GM12878 (cell line): ENCODE results near the gene HOXD10. TPM values are rescaled to one million over a fixed set of nuclear protein-coding genes. Genes with fewer than 3 reads are reported as not detected.

Source experiments
- ATAC-seq: fragments of 200-7000 bp; cut with Tn5 transposase; 3 replicates; pipeline ENCODE4 v1.9.1; 2020; ENCODE audit warnings: mild to moderate bottlenecking, moderate library complexity
- BruUV-seq: library from RNA; stranded (reverse); fragments of 400-500 nt; replicated peaks from 2 replicates; lab custom pipeline; 2021; lab: Mats Ljungman, UMichigan
- CTCF ChIA-PET: fragments of 300-600 bp; sonication (Branson Sonifier 250); formaldehyde crosslinking; extraction: SDS; loops from one replicate; lab custom pipeline; 2021; ENCODE audit warnings: inconsistent platforms; lab: Yijun Ruan, JAX
- POLR2A ChIA-PET: fragments of 350-600 bp; formaldehyde crosslinking; extraction: SDS; loops from one replicate; lab custom pipeline; 2021; ENCODE audit warnings: inconsistent platforms; lab: Charles Lee
- RAD21 ChIA-PET: fragments of 300-600 bp; sonication (Branson Sonifier 250); formaldehyde crosslinking; loops from one replicate; lab custom pipeline; 2023; ENCODE audit warnings: antibody characterized with exemption; ENCODE audit not compliant: unreplicated experiment; lab: Charles Lee
- SMC1A ChIA-PET: fragments of 300-600 bp; sonication (Branson Sonifier 250); formaldehyde crosslinking; loops from one replicate; lab custom pipeline; 2023; ENCODE audit not compliant: unreplicated experiment, uncharacterized antibody; lab: Charles Lee
- DNase-seq: peaks from one replicate; pipeline ENCODE4 v3.0.0-alpha.2; 2011; ENCODE audit warnings: low read depth, low spot score
- FAIRE-seq: peaks from 3 replicates; lab custom pipeline; 2011; peaks lifted over from hg19 to GRCh38; lab: Jason Lieb, UNC
- H2AFZ ChIP-seq: 2 replicates; pipeline ENCODE4 v1.6.0; 2011; ENCODE audit warnings: low read depth, low read length, control low read depth; ENCODE audit not compliant: control insufficient read depth
- H3K27ac ChIP-seq: 2 replicates; pipeline ENCODE4 v1.5.1; 2011; ENCODE audit warnings: control low read depth; ENCODE audit not compliant: control insufficient read depth, insufficient read depth
- H3K27me3 ChIP-seq, 2 experiments: replicated peaks in 1 of 2; 2 replicates each; pipeline versions ENCODE4 v1.6.0 to v1.6.1; 2011; ENCODE audit warnings: low read length in 1 of 2; ENCODE audit not compliant: control insufficient read depth in 2 of 2, insufficient read depth in 2 of 2
- H3K36me3 ChIP-seq, 2 experiments: 2 replicates each; pipeline ENCODE4 v1.5.1; 2011; ENCODE audit warnings: low read length in 1 of 2; ENCODE audit not compliant: control insufficient read depth in 2 of 2, insufficient read depth in 2 of 2
- H3K4me1 ChIP-seq: 2 replicates; pipeline ENCODE4 v1.6.1; 2011; ENCODE audit warnings: mild to moderate bottlenecking, low read length, moderate library complexity, mixed read lengths; ENCODE audit not compliant: control insufficient read depth, insufficient read depth
- H3K4me2 ChIP-seq: 2 replicates; pipeline ENCODE4 v1.6.0; 2011; ENCODE audit warnings: control low read depth; ENCODE audit not compliant: control insufficient read depth, insufficient read depth
- H3K4me3 ChIP-seq: fragments of 200-600 bp; sonication (generic); 2 replicates; pipeline ENCODE4 v1.5.1; 2016
- H3K79me2 ChIP-seq: 2 replicates; pipeline ENCODE4 v1.6.0; 2011; ENCODE audit warnings: low read length; ENCODE audit not compliant: control insufficient read depth, insufficient read depth
- H3K9ac ChIP-seq: 2 replicates; pipeline ENCODE4 v1.8.0; 2011; ENCODE audit warnings: low read length, control low read depth, mixed read lengths; ENCODE audit not compliant: control insufficient read depth, insufficient read depth
- H3K9me3 ChIP-seq: replicated peaks from 3 replicates; pipeline ENCODE4 v1.5.1; 2011; ENCODE audit warnings: mild to moderate bottlenecking, low read length; ENCODE audit not compliant: control insufficient read depth, insufficient read depth
- H4K20me1 ChIP-seq: 2 replicates; pipeline ENCODE4 v1.6.0; 2011; ENCODE audit not compliant: control insufficient read depth, insufficient read depth
- CBX3 ChIP-seq: fragments of 200-600 bp; sonication (generic); IDR thresholded peaks from 2 replicates; pipeline ENCODE4 v1.6.1; 2016; ENCODE audit warnings: low read depth, borderline replicate concordance
- CHD4 ChIP-seq: fragments of 200-600 bp; sonication (generic); IDR thresholded peaks from 2 replicates; pipeline ENCODE4 v1.6.1; 2016; ENCODE audit warnings: mild to moderate bottlenecking
- KLF5 ChIP-seq: fragments of 450-650 bp; IDR thresholded peaks from 2 replicates; pipeline ENCODE4 v1.6.1; 2014; ENCODE audit warnings: mild to moderate bottlenecking; ENCODE audit not compliant: partially characterized antibody
- MTA2 ChIP-seq: fragments of 450-650 bp; IDR thresholded peaks from 2 replicates; pipeline ENCODE4 v1.6.1; 2016; ENCODE audit warnings: low read depth, mild to moderate bottlenecking, moderate library complexity
- MTA3 ChIP-seq: IDR thresholded peaks from 2 replicates; pipeline ENCODE4 v1.6.1; 2012; ENCODE audit warnings: low read length, inconsistent platforms, borderline replicate concordance
- PAX5 ChIP-seq: IDR thresholded peaks from 2 replicates; pipeline ENCODE4 v1.6.1; 2011; ENCODE audit warnings: low read depth, low read length, borderline replicate concordance
- POLR2AphosphoS5 ChIP-seq: IDR thresholded peaks from 2 replicates; pipeline ENCODE4 v1.6.1; 2011; ENCODE audit warnings: mild to moderate bottlenecking, low read length, inconsistent platforms
- POU2F2 ChIP-seq: IDR thresholded peaks from 3 replicates; pipeline ENCODE4 v1.6.1; 2011; ENCODE audit warnings: low read depth, mild to moderate bottlenecking, low read length, borderline replicate concordance
- SIX5 ChIP-seq: IDR thresholded peaks from 2 replicates; pipeline ENCODE4 v1.6.1; 2011; ENCODE audit warnings: mild to moderate bottlenecking, low read depth, low read length, moderate library complexity; ENCODE audit not compliant: severe bottlenecking
- SMAD1 ChIP-seq: fragments of 450-650 bp; IDR thresholded peaks from 2 replicates; pipeline ENCODE4 v1.6.1; 2018; ENCODE audit warnings: mild to moderate bottlenecking, low read depth; ENCODE audit not compliant: partially characterized antibody
- SREBF1 ChIP-seq: IDR thresholded peaks from 2 replicates; pipeline ENCODE4 v1.6.1; 2012; ENCODE audit warnings: mild to moderate bottlenecking, low read length
- WGBS: methylation state at CpG from one replicate; pipeline ENCODE4 v1.1.6; 2016; ENCODE audit warnings: low lambda C conversion rate; ENCODE audit not compliant: insufficient replicate concordance, insufficient coverage; ENCODE audit errors: missing lambda C conversion rate; 5-methylcytosine and 5-hydroxymethylcytosine counted together
- in situ Hi-C: fragments of 300-500 bp; cut with MboI; formaldehyde crosslinking; loops from 9 replicates; pipeline ENCODE4 v1.14.3; 2018; ENCODE audit warnings: mixed read lengths
- intact Hi-C: fragments of 100-400 bp; cut with micrococcal nuclease; formaldehyde crosslinking; loops from one replicate; pipeline ENCODE4 v1.14.2; 2022; ENCODE audit not compliant: unreplicated experiment
- polyA plus RNA-seq, 11 experiments: library from polyadenylated mRNA; depleted of rRNA in 4 of 11; unstranded in 6 of 11; stranded (reverse) in 5 of 11; fragments of >200 nt; fragmentation: Nextera tagmentation in 4 of 11; fragmentation: Illumina TruSeq in 1 of 11; extraction: Ambion mirVana in 4 of 11; extraction: Trizol in 1 of 11; gene quantifications; 1 replicate in 1 of 11; 2 replicates in 10 of 11; pipeline versions ENCODE4 v1.2.1 to v1.2.3, GENCODE V29; 2011 to 2016; ENCODE audit warnings: inconsistent platforms in 2 of 11, missing spikeins in 2 of 11, low read depth in 1 of 11
- total RNA-seq, 4 experiments: library from RNA; depleted of rRNA in 3 of 4; stranded (reverse); fragments of >200 nt in 3 of 4; fragmentation: Illumina TruSeq in 1 of 4; extraction: Trizol in 1 of 4; gene quantifications; 2 replicates each; pipeline versions ENCODE4 v1.2.1 to v1.2.3, GENCODE V29; 2013 to 2021
- TF ChIP-seq, protein P1 (sequence below): IDR thresholded peaks from 2 replicates; pipeline ENCODE4 v1.6.1; 2012; ENCODE audit warnings: low read depth, low read length, improper control_type of control experiment
- TF ChIP-seq, protein P2 (sequence below): fragments of 450-650 bp; conservative IDR thresholded peaks from 2 replicates; pipeline ENCODE4 v1.6.1; 2017; ENCODE audit warnings: mild to moderate bottlenecking, moderate library complexity

Gene HOXD10
- total and polyA plus RNA-seq, 10 of the 15 experiments (the other 5 are each of a cell fraction or from before 2014, with no cell fraction given): not detected

DNA sequence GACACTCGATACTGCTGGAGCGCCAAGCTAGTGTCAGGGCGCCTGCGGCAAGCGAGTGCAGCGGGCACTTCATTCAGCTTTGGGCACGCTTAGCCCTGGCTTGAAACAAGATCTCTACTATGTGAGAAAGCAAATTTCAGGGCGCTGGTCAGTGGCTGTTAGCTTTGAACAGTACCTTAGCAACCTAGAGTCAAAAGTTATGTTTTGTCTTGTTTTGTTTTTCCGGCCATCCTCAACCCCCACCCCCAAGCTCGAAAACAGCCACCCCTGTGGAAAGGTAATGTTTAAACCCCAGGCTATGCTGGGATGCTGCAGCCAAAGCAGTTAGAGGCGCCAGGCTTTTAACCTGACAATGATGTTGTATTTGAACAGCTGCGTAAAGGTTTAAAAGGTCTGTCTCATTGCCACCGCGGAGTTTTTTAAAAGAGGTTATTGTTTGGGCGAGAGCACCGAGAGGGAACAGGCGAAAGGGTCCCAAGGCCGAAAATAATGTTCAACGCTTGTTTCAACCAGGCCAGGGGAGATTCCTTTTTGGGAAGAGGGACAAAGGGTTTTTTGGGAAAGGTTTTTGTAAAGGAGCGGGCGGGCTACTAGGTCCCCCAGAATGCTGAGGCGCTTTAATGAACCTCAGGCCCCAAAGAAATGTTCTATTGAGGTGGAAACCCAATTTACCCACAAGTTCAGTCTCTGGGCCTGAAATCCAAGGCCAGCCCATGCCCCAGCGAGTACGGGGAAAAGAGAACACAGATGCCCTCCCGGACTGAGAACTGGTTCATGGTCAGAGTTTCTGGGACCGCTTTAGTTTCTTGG, 2.3 kb upstream of the HOXD10 start:
- intact Hi-C loops (no loop called here), in situ Hi-C loops (no loop called here)
- DNase-seq (no peak), FAIRE-seq (no peak), ATAC-seq (no peak)
- Histone ChIP-seq H3K4me3 (no peak overlapping the region), H2AFZ (no peak overlapping the region), H3K4me1 (no peaks in the 10 kb centered on the region), H3K9me3 (peaks cover 1% of the 10 kb centered on the region; the same call in 1 of the 3 replicates), H3K79me2 (no peaks in the 10 kb centered on the region), H3K27me3 (peaks cover 8 to 46% of the 10 kb centered on the region in 2 experiments), H4K20me1 (no peaks in the 10 kb centered on the region), H3K36me3 (no peaks in the 10 kb centered on the region), H3K9ac (no peak overlapping the region), H3K4me2 (no peak overlapping the region), H3K27ac (no peak overlapping the region)
- no TSS peak for BruUV-seq
- ChIA-PET RAD21 (interaction anchor here (1.1 kb wide), 2 partner anchors 424 to 440 kb away, joined by 3 read pairs; no protein-coding TSS in a partner anchor), CTCF (interaction anchor here (2.8 kb wide), 1 partner anchor 12 kb away, joined by 12 read pairs; no protein-coding TSS in a partner anchor), SMC1A (no interaction called here), POLR2A (no interaction called here)
- TF ChIP-seq KLF5 (no peak), POU2F2 (no peak)
- WGBS: 35% methylated on average over 26 of the region's 26 CpGs

DNA sequence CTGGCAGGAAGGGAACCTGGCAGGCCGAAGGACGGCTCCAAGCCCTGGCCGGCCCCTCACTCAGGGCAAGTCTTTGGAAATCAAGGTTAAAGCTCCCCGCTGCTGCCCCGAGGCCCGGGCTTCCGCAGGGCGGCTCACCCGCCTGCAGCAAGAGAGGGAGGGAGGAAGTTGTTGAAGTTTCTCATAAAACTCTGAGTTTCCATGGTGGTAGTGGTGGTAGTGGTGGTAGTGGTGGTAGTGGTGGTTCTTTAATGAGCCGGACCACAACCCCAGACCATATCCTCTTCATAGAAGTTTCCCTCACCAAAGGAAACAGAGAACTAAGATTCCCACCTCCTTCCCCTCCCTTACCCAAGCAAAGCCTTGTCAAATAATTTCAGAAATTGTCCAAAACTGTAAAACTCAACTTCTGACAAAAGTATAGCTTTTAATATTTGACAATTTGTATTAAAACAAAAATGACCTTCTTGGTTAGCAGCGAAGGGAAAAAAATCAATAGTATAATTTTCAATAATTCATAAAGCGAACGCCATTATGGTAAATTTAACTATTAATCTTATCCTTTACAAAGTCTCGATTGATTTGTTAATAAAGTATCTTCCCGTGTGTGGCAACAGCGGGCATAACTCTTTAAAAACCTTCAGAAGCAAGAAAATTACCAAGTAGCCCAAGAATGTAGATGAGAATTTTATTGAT, 1.5 kb upstream of the HOXD10 start:
- Histone ChIP-seq H2AFZ (no peak overlapping the region), H3K9me3 (peaks cover 1% of the 10 kb centered on the region; the same call in 1 of the 3 replicates), H4K20me1 (no peaks in the 10 kb centered on the region), H3K4me1 (no peaks in the 10 kb centered on the region), H3K4me3 (no peak overlapping the region), H3K4me2 (no peak overlapping the region), H3K9ac (no peak overlapping the region), H3K27ac (no peak overlapping the region), H3K79me2 (no peaks in the 10 kb centered on the region), H3K27me3 (peaks cover 8 to 45% of the 10 kb centered on the region in 2 experiments), H3K36me3 (no peaks in the 10 kb centered on the region)
- no peak for ATAC-seq
- SMC1A ChIA-PET: no interaction called here
- CTCF ChIA-PET: interaction anchor here (2.8 kb wide), 1 partner anchor 12 kb away, joined by 12 read pairs; no protein-coding TSS in a partner anchor
- in situ Hi-C loops: no loop called here
- intact Hi-C loops: no loop called here
- no peak for FAIRE-seq
- RAD21 ChIA-PET: no interaction called here
- DNase-seq: no peak
- POLR2A ChIA-PET: no interaction called here
- WGBS: 12% methylated on average over 16 of the region's 16 CpGs
- no TSS peak for BruUV-seq
- no peak for TF ChIP-seq MTA3
- TF ChIP-seq CBX3: no peak
- TF ChIP-seq SREBF1: no peak
- TF ChIP-seq, protein P1, sequence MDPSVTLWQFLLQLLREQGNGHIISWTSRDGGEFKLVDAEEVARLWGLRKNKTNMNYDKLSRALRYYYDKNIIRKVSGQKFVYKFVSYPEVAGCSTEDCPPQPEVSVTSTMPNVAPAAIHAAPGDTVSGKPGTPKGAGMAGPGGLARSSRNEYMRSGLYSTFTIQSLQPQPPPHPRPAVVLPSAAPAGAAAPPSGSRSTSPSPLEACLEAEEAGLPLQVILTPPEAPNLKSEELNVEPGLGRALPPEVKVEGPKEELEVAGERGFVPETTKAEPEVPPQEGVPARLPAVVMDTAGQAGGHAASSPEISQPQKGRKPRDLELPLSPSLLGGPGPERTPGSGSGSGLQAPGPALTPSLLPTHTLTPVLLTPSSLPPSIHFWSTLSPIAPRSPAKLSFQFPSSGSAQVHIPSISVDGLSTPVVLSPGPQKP: no peak
- TF ChIP-seq MTA2: no peak
- TF ChIP-seq SIX5: no peak
- TF ChIP-seq CHD4: no peak
- no peak for TF ChIP-seq SMAD1
- TF ChIP-seq PAX5: no peak
- TF ChIP-seq POLR2AphosphoS5: no peak
- TF ChIP-seq, protein P2, sequence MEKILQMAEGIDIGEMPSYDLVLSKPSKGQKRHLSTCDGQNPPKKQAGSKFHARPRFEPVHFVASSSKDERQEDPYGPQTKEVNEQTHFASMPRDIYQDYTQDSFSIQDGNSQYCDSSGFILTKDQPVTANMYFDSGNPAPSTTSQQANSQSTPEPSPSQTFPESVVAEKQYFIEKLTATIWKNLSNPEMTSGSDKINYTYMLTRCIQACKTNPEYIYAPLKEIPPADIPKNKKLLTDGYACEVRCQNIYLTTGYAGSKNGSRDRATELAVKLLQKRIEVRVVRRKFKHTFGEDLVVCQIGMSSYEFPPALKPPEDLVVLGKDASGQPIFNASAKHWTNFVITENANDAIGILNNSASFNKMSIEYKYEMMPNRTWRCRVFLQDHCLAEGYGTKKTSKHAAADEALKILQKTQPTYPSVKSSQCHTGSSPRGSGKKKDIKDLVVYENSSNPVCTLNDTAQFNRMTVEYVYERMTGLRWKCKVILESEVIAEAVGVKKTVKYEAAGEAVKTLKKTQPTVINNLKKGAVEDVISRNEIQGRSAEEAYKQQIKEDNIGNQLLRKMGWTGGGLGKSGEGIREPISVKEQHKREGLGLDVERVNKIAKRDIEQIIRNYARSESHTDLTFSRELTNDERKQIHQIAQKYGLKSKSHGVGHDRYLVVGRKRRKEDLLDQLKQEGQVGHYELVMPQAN: no peak
